PC-9 (cell line): ENCODE measurements around the gene CHST12.

Experiments
- CTCF ChIP-seq: fragments of 200-600 bp; sonication (generic); conservative IDR thresholded peaks from 2 replicates; pipeline ENCODE4 v1.6.1; 2017; ENCODE audit warnings: mixed run types, antibody characterized with exemption, mild to moderate bottlenecking, moderate library complexity
- EZH2 ChIP-seq: fragments of 200-600 bp; sonication (generic); IDR thresholded peaks from 2 replicates; pipeline ENCODE4 v1.8.0; 2017; ENCODE audit warnings: antibody characterized with exemption, low read depth

GRCh38 chr7:2380461-2380860, 22.9 kb upstream of the CHST12 start:
- TF ChIP-seq CTCF (no peak), EZH2 (no peak)
